ENCODE data around the gene MED9. TPM values are rescaled to one million over a fixed set of nuclear protein-coding genes. Genes with fewer than 3 reads are reported as not detected.

Gene MED9, protein sequence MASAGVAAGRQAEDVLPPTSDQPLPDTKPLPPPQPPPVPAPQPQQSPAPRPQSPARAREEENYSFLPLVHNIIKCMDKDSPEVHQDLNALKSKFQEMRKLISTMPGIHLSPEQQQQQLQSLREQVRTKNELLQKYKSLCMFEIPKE
- total RNA-seq: 1 to 10 TPM; 8.4 to 9.2 TPM
- 10 to 100 TPM in 1 of 2 donors, 1 to 10 TPM in 1; 6.4 to 12.5 TPM for polyA plus RNA-seq

DNA sequence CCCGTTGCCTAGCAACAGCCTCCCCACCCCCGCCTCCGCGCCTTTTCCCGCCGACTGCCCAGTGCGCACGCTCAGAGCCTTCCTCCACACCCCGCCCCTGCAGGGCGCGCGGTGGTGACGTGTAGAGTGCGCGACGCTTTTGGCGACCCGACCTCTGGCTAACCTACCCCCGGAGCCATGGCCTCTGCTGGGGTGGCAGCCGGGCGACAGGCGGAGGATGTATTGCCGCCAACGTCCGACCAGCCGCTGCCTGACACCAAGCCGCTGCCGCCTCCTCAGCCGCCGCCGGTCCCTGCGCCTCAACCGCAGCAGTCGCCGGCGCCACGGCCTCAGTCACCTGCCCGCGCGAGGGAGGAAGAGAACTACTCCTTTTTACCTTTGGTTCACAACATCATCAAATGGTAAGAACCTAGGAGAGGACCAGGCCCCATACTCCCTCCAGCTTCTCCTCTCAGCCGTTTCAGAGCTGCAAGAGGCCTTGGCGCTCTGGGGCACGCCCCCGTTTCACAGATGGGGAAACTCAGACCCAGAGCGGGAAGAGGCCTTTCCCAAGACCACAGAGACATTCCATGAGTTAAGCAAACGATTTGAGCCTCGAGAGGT, at the start of gene MED9:
TSS of gene MED9 (plus strand) at position 136 of the 603 bp plus-strand sequence. CDS start at position 178, 42 bp downstream.
- under 1% methylated on average over 47 of the region's 47 CpGs for WGBS
- Histone ChIP-seq H3K9me3 (ENCODE audit: control insufficient read depth in 4 of 4, low read length in 3 of 4) (no peaks in the 10 kb centered on the region), H3K4me1 (ENCODE audit: control insufficient read depth in 4 of 4, insufficient read depth in 4 of 4, low read length in 3 of 4) (peaks cover 4 to 26% (median 11%) of the 10 kb centered on the region in 4 donors)

More for the DNA sequence above, at the start of gene MED9:
- peak; percentile 94 for DNase-seq (ENCODE audit: low spot score)
- Histone ChIP-seq H3K9ac (ENCODE audit: low read depth in 1 of 2, low read length in 2 of 2) (peak within 1 kb of the TSS; percentile 85 to 91), H3K36me3 (ENCODE audit: control insufficient read depth in 4 of 4, insufficient read depth in 3 of 4, low read depth in 1 of 4, low read length in 3 of 4) (no peaks in the 10 kb centered on the region), H3K27me3 (ENCODE audit: control insufficient read depth in 4 of 4, insufficient read depth in 4 of 4, low read length in 3 of 4) (no peaks in the 10 kb centered on the region), H3K4me3 (ENCODE audit: low read depth in 1 of 3, low read length in 3 of 3) (peak within 1 kb of the TSS; percentile 85 to 100 (median 91)), H3K27ac (ENCODE audit: low read depth in 1 of 2, low read length in 2 of 2) (peak within 1 kb of the TSS; percentile 93 to 94)
- TF ChIP-seq NR2F2 (IDR thresholded peaks at IDR 0.05) (peak; percentile 84), YY1 (IDR thresholded peaks at IDR 0.05) (peak; percentile 81), RAD21 (IDR thresholded peaks at IDR 0.05) (peak in 1 of 2 donors; percentile 52), HNF4G (IDR thresholded peaks at IDR 0.05) (no peak), FOXA2 (IDR thresholded peaks at IDR 0.05) (no peak), RXRA (IDR thresholded peaks at IDR 0.05) (peak; percentile 78 to 85), FOXA1 (IDR thresholded peaks at IDR 0.05) (no peak), TAF1 (conservative IDR thresholded peaks at IDR 0.05) (no peak), HNF4A (conservative IDR thresholded peaks at IDR 0.05) (peak; percentile 31 to 40), JUND (IDR thresholded peaks at IDR 0.05) (no peak), EGR1 (IDR thresholded peaks at IDR 0.05; ENCODE audit: low read depth in 2 of 2) (peak; percentile 86 to 92), SP1 (IDR thresholded peaks at IDR 0.05) (peak; percentile 58), GABPA (IDR thresholded peaks at IDR 0.05 in 1 of 2, conservative IDR thresholded peaks at IDR 0.05 in 1 of 2) (no peak)
- TF ChIP-seq, protein P1, sequence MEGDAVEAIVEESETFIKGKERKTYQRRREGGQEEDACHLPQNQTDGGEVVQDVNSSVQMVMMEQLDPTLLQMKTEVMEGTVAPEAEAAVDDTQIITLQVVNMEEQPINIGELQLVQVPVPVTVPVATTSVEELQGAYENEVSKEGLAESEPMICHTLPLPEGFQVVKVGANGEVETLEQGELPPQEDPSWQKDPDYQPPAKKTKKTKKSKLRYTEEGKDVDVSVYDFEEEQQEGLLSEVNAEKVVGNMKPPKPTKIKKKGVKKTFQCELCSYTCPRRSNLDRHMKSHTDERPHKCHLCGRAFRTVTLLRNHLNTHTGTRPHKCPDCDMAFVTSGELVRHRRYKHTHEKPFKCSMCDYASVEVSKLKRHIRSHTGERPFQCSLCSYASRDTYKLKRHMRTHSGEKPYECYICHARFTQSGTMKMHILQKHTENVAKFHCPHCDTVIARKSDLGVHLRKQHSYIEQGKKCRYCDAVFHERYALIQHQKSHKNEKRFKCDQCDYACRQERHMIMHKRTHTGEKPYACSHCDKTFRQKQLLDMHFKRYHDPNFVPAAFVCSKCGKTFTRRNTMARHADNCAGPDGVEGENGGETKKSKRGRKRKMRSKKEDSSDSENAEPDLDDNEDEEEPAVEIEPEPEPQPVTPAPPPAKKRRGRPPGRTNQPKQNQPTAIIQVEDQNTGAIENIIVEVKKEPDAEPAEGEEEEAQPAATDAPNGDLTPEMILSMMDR (IDR thresholded peaks at IDR 0.05; ENCODE audit: low read depth, low read length, missing input control): no peak
- TF ChIP-seq, protein P2, sequence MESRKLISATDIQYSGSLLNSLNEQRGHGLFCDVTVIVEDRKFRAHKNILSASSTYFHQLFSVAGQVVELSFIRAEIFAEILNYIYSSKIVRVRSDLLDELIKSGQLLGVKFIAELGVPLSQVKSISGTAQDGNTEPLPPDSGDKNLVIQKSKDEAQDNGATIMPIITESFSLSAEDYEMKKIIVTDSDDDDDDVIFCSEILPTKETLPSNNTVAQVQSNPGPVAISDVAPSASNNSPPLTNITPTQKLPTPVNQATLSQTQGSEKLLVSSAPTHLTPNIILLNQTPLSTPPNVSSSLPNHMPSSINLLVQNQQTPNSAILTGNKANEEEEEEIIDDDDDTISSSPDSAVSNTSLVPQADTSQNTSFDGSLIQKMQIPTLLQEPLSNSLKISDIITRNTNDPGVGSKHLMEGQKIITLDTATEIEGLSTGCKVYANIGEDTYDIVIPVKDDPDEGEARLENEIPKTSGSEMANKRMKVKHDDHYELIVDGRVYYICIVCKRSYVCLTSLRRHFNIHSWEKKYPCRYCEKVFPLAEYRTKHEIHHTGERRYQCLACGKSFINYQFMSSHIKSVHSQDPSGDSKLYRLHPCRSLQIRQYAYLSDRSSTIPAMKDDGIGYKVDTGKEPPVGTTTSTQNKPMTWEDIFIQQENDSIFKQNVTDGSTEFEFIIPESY (IDR thresholded peaks at IDR 0.05): no peak
- TF ChIP-seq, protein P3, sequence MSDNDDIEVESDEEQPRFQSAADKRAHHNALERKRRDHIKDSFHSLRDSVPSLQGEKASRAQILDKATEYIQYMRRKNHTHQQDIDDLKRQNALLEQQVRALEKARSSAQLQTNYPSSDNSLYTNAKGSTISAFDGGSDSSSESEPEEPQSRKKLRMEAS (IDR thresholded peaks at IDR 0.05): no peak
- TF ChIP-seq, protein P4, sequence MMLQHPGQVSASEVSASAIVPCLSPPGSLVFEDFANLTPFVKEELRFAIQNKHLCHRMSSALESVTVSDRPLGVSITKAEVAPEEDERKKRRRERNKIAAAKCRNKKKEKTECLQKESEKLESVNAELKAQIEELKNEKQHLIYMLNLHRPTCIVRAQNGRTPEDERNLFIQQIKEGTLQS (IDR thresholded peaks at IDR 0.05): no peak
- TF ChIP-seq, protein P5, sequence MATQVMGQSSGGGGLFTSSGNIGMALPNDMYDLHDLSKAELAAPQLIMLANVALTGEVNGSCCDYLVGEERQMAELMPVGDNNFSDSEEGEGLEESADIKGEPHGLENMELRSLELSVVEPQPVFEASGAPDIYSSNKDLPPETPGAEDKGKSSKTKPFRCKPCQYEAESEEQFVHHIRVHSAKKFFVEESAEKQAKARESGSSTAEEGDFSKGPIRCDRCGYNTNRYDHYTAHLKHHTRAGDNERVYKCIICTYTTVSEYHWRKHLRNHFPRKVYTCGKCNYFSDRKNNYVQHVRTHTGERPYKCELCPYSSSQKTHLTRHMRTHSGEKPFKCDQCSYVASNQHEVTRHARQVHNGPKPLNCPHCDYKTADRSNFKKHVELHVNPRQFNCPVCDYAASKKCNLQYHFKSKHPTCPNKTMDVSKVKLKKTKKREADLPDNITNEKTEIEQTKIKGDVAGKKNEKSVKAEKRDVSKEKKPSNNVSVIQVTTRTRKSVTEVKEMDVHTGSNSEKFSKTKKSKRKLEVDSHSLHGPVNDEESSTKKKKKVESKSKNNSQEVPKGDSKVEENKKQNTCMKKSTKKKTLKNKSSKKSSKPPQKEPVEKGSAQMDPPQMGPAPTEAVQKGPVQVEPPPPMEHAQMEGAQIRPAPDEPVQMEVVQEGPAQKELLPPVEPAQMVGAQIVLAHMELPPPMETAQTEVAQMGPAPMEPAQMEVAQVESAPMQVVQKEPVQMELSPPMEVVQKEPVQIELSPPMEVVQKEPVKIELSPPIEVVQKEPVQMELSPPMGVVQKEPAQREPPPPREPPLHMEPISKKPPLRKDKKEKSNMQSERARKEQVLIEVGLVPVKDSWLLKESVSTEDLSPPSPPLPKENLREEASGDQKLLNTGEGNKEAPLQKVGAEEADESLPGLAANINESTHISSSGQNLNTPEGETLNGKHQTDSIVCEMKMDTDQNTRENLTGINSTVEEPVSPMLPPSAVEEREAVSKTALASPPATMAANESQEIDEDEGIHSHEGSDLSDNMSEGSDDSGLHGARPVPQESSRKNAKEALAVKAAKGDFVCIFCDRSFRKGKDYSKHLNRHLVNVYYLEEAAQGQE (IDR thresholded peaks at IDR 0.05): no peak

All from liver (tissue), 9 donors.